ENCODE measurements around the gene DYNLL1. TPM values are rescaled to one million over a fixed set of nuclear protein-coding genes. Genes with fewer than 3 reads are reported as not detected.

The DYNLL1 gene
- total and polyA plus RNA-seq, 2 of the 4 experiments (the other 2 are of a cell fraction) = 663 to 696 TPM

- Histone ChIP-seq H3K4me1 (ENCODE audit: control insufficient read depth, insufficient read depth, low read length) (peaks cover 1% of the 10 kb centered on the region), H4K8ac (ENCODE audit: low read depth in 2 of 2, low read length in 2 of 2) (no peak overlapping the region), H4K5ac (ENCODE audit: low read depth, low read length) (no peak overlapping the region), H2BK5ac (ENCODE audit: low read depth, low read length, poor library complexity, severe bottlenecking) (no peak overlapping the region), H3K9me3 (ENCODE audit: control insufficient read depth, insufficient read depth, low read length) (no peaks in the 10 kb centered on the region), H3K9ac (ENCODE audit: low read depth, low read length) (no peak overlapping the region), H2BK15ac (ENCODE audit: low read depth, low read length) (no peak overlapping the region), H3K14ac (replicated peaks; ENCODE audit: low read depth, low read length) (no peak overlapping the region), H3K9me1 (ENCODE audit: insufficient read depth, low read length) (peaks cover 6% of the 10 kb centered on the region), H2BK120ac (ENCODE audit: low read depth, low read length) (no peak overlapping the region), H4K91ac (ENCODE audit: insufficient read depth, low read depth, low read length) (no peak overlapping the region), H2AK5ac (ENCODE audit: low read depth, low read length) (no peak overlapping the region), H3K79me1 (ENCODE audit: low read depth in 1 of 2, low read length in 2 of 2) (peaks cover 14 to 36% of the 10 kb centered on the region in 2 experiments), H3K4ac (ENCODE audit: low read depth, low read length) (no peak overlapping the region), H3K18ac (ENCODE audit: low read depth, low read length) (no peak overlapping the region), H3K27ac (ENCODE audit: insufficient read depth, low read length) (no peak overlapping the region), H2AFZ (replicated peaks; ENCODE audit: low read length, poor library complexity) (no peak overlapping the region), H4K20me1 (ENCODE audit: insufficient read depth, low read length) (no peaks in the 10 kb centered on the region), H2BK20ac (ENCODE audit: low read depth, low read length) (no peak overlapping the region), H3K27me3 (ENCODE audit: control insufficient read depth, insufficient read depth, low read length) (no peaks in the 10 kb centered on the region), H3K56ac (ENCODE audit: extremely low read depth, insufficient read depth, low read length) (no peak overlapping the region), H2AK9ac (replicated peaks; ENCODE audit: low read depth, low read length, poor library complexity) (no peak overlapping the region), H3K4me3 (ENCODE audit: insufficient read depth, low read depth, low read length) (no peak overlapping the region), H3K36me3 (ENCODE audit: control insufficient read depth, insufficient read depth, low read length) (peaks cover 6% of the 10 kb centered on the region), H3K4me2 (ENCODE audit: low read depth, low read length) (no peak overlapping the region), H3K23ac (ENCODE audit: low read depth, low read length) (no peak overlapping the region)
- ATAC-seq (ENCODE audit: low read depth) = no peak
- in situ Hi-C loops (cut with MboI; ENCODE audit: low sequenced_read_pairs) = no loop called here
- CTCF ChIA-PET = no interaction called here
- POLR2A ChIA-PET (ENCODE audit: unreplicated experiment) = no interaction called here
- no TSS peak for BruUV-seq (replicated peaks)
- intact Hi-C loops (cut with micrococcal nuclease) = no loop called here
- dilution Hi-C loops (cut with HindIII; ENCODE audit: low sequenced_read_pairs, unreplicated experiment) = no loop called here
- no peak for DNase-seq
- WGBS, 2 experiments (ENCODE audit: extremely low coverage in 2 of 2, insufficient read length in 1 of 2) = 100% methylated on average over 1 of the region's 2 CpGs; no CpG with 5 or more reads in 1 of the 2 experiments
- TF ChIP-seq, protein P1, sequence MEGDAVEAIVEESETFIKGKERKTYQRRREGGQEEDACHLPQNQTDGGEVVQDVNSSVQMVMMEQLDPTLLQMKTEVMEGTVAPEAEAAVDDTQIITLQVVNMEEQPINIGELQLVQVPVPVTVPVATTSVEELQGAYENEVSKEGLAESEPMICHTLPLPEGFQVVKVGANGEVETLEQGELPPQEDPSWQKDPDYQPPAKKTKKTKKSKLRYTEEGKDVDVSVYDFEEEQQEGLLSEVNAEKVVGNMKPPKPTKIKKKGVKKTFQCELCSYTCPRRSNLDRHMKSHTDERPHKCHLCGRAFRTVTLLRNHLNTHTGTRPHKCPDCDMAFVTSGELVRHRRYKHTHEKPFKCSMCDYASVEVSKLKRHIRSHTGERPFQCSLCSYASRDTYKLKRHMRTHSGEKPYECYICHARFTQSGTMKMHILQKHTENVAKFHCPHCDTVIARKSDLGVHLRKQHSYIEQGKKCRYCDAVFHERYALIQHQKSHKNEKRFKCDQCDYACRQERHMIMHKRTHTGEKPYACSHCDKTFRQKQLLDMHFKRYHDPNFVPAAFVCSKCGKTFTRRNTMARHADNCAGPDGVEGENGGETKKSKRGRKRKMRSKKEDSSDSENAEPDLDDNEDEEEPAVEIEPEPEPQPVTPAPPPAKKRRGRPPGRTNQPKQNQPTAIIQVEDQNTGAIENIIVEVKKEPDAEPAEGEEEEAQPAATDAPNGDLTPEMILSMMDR (conservative IDR thresholded peaks at IDR 0.05; ENCODE audit: low read depth, low read length) = no peak
- no peak for TF ChIP-seq NFE2L2 (IDR thresholded peaks at IDR 0.05; ENCODE audit: low read depth, low read length)
Measured at GRCh38 chr12:120490833-120491512, 4.9 kb upstream of the DYNLL1 start.

All from IMR-90 (cell line).